GM18502 (cell line): ENCODE data around the gene SHISA8.
A peak's percentile ranks its signal among the peaks of the same experiment; 100 is the strongest.

Source experiments
- ATAC-seq: cut with Tn5 transposase; IDR thresholded peaks from one replicate; pipeline ENCODE4 v1.9.1; 2021; ENCODE audit warnings: mild to moderate bottlenecking; ENCODE audit not compliant: unreplicated experiment, poor library complexity

SHISA8 gene

GRCh38 chr22:41868556-41868955 lies 46.3 kb downstream of the SHISA8 start:
- no peak for ATAC-seq

DNA sequence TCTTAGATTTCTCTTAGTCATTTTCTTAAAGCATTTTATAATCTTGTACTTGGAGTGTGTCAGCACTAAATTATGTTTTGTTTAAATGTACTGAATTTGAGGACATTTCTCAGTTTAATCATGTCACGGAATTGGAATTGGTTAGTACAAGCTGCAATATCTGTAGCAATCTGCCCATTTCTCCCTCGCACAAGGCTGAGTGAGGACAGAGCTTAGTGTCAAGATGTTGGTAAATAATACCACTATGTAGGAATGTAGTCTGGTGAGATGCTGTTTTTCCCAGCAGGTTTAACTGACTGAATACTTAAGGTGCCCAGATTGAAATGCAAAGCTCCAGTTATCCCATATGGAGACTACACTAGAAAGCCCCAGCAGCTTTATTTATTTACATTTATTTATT lies 51.4 kb downstream of the SHISA8 start:
- no peak for ATAC-seq

DNA sequence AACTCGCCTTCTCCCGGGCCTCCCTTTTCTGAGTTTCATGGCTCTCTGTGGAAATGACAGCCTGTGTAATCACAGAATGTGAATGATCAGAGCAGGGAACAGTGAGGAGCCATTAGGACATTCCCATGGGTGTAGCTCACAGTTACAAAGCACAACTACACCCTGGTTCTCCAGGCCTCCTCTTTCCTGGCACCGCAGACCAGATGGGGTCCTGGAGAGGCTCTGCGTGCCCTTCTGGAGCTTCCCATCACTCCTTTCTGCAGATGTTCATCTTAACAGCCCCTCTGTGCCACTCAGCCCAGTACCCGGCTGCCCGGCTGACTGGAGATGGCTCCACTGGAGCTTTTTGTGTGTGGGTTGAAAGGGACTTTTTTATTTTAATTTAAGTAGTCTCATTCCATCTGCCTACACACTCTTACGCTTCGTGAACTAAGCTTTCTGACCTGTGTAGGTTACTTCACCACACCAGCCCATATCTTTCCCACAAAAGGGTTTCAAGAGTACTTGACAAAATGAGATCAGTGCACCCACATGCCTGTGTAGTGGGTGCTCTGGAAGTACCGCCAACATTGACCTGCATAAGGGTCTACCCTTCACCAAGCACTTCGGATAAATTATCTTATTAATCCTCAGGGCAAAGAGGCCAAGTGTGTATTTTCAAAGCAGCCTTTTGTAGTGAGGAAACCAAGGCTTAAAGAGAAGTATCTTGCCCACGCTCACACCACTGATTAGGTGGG lies 52.2 kb downstream of the SHISA8 start:
- peak; percentile 63 for ATAC-seq

DNA sequence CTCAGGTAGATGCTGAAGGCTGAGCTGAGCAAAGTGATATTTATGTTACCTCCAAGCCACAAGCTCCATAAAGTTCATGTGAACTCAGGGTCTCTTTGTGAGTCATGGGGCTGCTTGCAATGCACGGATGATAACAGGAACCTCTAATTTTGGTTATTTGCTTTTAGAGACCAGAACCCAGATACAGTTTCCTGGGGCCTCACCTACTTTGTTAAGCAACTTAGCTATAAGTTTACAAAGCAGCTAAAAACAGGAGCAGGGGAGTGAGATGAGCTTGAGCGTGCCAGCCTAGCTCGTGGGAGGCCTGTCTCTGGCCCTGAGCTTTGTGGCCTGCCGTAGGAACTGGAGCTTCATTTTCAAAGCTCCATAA lies 52.7 kb downstream of the SHISA8 start:
- peak; percentile 45 for ATAC-seq
